Measurements from ENCODE around the gene ZHX3.
"Not testable (repeated sequence)": the region's sequence is repeated elsewhere in the genome, so short reads cannot be mapped to it uniquely, and the experiment has no call there.

The ZHX3 gene

GRCh38 chr20:41242807-41243206 is 74.7 kb downstream of the ZHX3 start:
- ChIA-PET POLR2A (ENCODE audit: low non-redundant PET) (no interaction called here), CTCF (no interaction called here)
- DNase-seq (ENCODE audit: low spot score) = no peak
- TF ChIP-seq CTCF (conservative IDR thresholded peaks at IDR 0.05; ENCODE audit: low read depth) = no peak
- no peak overlapping the region for H3K27ac ChIP-seq

- DNase-seq (ENCODE audit: low spot score) = no peak
- CTCF ChIA-PET = interaction anchor here (0.6 to 1.2 kb wide), 2 partner anchors 7 to 18 kb away, joined by 3 to 5 read pairs; no protein-coding TSS in a partner anchor
- POLR2A ChIA-PET (ENCODE audit: low non-redundant PET) = no interaction called here
- TF ChIP-seq CTCF (conservative IDR thresholded peaks at IDR 0.05; ENCODE audit: low read depth) = no peak
- H3K27ac ChIP-seq = no peak overlapping the region
Measured at GRCh38 chr20:41242352-41242751, 75.2 kb downstream of the ZHX3 start.

GRCh38 chr20:41237233-41237632 is 80.3 kb downstream of the ZHX3 start:
- DNase-seq (ENCODE audit: low spot score); H3K27ac ChIP-seq; CTCF ChIA-PET; POLR2A ChIA-PET (ENCODE audit: low non-redundant PET): not testable (repeated sequence)

GRCh38 chr20:41236818-41237217 is 80.7 kb downstream of the ZHX3 start:
- CTCF ChIA-PET; DNase-seq (ENCODE audit: low spot score); H3K27ac ChIP-seq; POLR2A ChIA-PET (ENCODE audit: low non-redundant PET): not testable (repeated sequence)

- no peak for DNase-seq (ENCODE audit: low spot score)
- ChIA-PET CTCF (interaction anchor here (0.5 to 4.7 kb wide), 2 partner anchors 36 to 62 kb away, joined by 3 to 49 read pairs; no protein-coding TSS in a partner anchor), POLR2A (ENCODE audit: low non-redundant PET) (no interaction called here)
- no peak for TF ChIP-seq CTCF (conservative IDR thresholded peaks at IDR 0.05; ENCODE audit: low read depth)
- H3K27ac ChIP-seq = peak overlapping the region; percentile 96
Measured at GRCh38 chr20:41234546-41234945, 83.0 kb downstream of the ZHX3 start.

- TF ChIP-seq CTCF (conservative IDR thresholded peaks at IDR 0.05; ENCODE audit: low read depth) = no peak
- H3K27ac ChIP-seq = peak overlapping the region; percentile 96
- POLR2A ChIA-PET (ENCODE audit: low non-redundant PET) = no interaction called here
- DNase-seq (ENCODE audit: low spot score) = no peak
- CTCF ChIA-PET = interaction anchor here (0.5 to 4.7 kb wide), 3 partner anchors 37 to 105 kb away, joined by 3 to 49 read pairs (median 21); no protein-coding TSS in a partner anchor
Measured at GRCh38 chr20:41234041-41234440, 83.5 kb downstream of the ZHX3 start.

GRCh38 chr20:41232973-41233926 is 84.3 kb downstream of the ZHX3 start:
- POLR2A ChIA-PET (ENCODE audit: low non-redundant PET) = no interaction called here
- peak overlapping the region; percentile 96 for H3K27ac ChIP-seq

More at GRCh38 chr20:41232973-41233926, 84.3 kb downstream of the ZHX3 start:
- CTCF ChIA-PET = interaction anchor here (0.6 to 4.7 kb wide), 18 partner anchors 9 to 1966 kb away, joined by 3 to 49 read pairs (median 5); partner anchors contain the start of gene LPIN3
- TF ChIP-seq CTCF (conservative IDR thresholded peaks at IDR 0.05; ENCODE audit: low read depth) = no peak
- peak; percentile 95 for DNase-seq (ENCODE audit: low spot score)
